Measurements from ENCODE around the gene NAT8.
"Not testable (repeated sequence)": the region's sequence is repeated elsewhere in the genome, so short reads cannot be mapped to it uniquely, and the experiment has no call there.

DNA sequence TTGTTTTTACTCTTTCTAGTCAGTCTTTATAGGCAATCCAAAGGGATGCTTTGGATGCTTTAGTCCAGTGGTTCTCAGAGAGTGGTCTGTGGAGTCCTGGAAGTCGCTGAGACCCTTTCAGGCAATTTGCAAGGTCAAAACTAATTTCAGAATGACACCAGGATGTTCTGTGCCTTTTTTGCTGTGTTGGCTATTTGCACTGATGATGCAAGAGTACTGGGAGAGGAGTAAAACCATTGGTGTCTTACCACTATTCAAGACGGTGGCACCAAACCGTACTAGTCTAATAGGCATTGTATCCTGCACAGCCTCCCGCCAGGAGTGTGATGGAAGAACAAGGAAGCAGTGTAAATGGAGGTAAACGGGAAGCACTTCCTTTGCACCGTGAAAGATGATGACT, 34.0 kb upstream of the NAT8 start:
- TF ChIP-seq, protein P1, sequence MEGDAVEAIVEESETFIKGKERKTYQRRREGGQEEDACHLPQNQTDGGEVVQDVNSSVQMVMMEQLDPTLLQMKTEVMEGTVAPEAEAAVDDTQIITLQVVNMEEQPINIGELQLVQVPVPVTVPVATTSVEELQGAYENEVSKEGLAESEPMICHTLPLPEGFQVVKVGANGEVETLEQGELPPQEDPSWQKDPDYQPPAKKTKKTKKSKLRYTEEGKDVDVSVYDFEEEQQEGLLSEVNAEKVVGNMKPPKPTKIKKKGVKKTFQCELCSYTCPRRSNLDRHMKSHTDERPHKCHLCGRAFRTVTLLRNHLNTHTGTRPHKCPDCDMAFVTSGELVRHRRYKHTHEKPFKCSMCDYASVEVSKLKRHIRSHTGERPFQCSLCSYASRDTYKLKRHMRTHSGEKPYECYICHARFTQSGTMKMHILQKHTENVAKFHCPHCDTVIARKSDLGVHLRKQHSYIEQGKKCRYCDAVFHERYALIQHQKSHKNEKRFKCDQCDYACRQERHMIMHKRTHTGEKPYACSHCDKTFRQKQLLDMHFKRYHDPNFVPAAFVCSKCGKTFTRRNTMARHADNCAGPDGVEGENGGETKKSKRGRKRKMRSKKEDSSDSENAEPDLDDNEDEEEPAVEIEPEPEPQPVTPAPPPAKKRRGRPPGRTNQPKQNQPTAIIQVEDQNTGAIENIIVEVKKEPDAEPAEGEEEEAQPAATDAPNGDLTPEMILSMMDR (conservative IDR thresholded peaks at IDR 0.05; ENCODE audit: low read depth, low read length): not testable (repeated sequence)
- not testable (repeated sequence) for TF ChIP-seq EZH2 (IDR thresholded peaks at IDR 0.05; ENCODE audit: borderline replicate concordance, low read depth, low read length, poor library complexity, severe bottlenecking)
